Left lung (tissue), 10 donors: ENCODE data around the gene TEX10. TPM values are rescaled to one million over a fixed set of nuclear protein-coding genes. Genes with fewer than 3 reads are reported as not detected.

ENCODE experiments used
- ATAC-seq: fragments of 200-7000 bp; cut with Tn5 transposase; one replicate; pipeline ENCODE4 v1.9.1; 2020; ENCODE audit warnings: moderate library complexity
- DNase-seq, 4 donors: peaks; one replicate each; pipeline ENCODE4 v3.0.0-alpha.2; 2013 to 2020
- H3K27ac ChIP-seq, 2 donors: fragments of 200-600 bp; sonication (generic) in 1 of 2; one replicate each; pipeline versions ENCODE4 v1.5.0 to v1.8.0; 2020 to 2021
- H3K27me3 ChIP-seq, 2 donors: fragments of 200-600 bp; sonication (generic) in 1 of 2; one replicate each; pipeline versions ENCODE4 v1.5.0 to v1.8.0; 2020 to 2021
- H3K36me3 ChIP-seq, 2 donors: fragments of 200-600 bp; sonication (generic) in 1 of 2; one replicate each; pipeline versions ENCODE4 v1.5.0 to v1.8.0; 2020 to 2021
- H3K4me1 ChIP-seq, 2 donors: fragments of 200-600 bp; one replicate each; pipeline ENCODE4 v1.8.0; 2021
- H3K4me3 ChIP-seq, 2 donors: fragments of 200-600 bp; sonication (generic) in 1 of 2; one replicate each; pipeline versions ENCODE4 v1.5.0 to v1.8.0; 2020 to 2021; ENCODE audit warnings: mild to moderate bottlenecking in 1 of 2
- H3K9me3 ChIP-seq, 2 donors: fragments of 200-600 bp; sonication (generic) in 1 of 2; one replicate each; pipeline versions ENCODE4 v1.5.0 to v1.8.0; 2020 to 2021
- CTCF ChIP-seq, 2 donors: fragments of 200-600 bp; sonication (generic) in 1 of 2; IDR thresholded peaks; one replicate each; pipeline versions ENCODE4 v1.5.0 to v1.8.0; 2021; ENCODE audit warnings: antibody characterized with exemption in 2 of 2
- intact Hi-C, 2 donors: fragments of 100-400 bp; cut with DNase I; formaldehyde crosslinking; loops; one replicate each; pipeline versions ENCODE4 v1.11.2 to v1.14.2; 2022
- polyA plus RNA-seq, 6 donors: library from polyadenylated mRNA; unstranded; fragments of 120-200 nt; gene quantifications; one replicate each; pipeline ENCODE4 v1.2.1, GENCODE V29; 2013; ENCODE audit not compliant: insufficient read length in 6 of 6
- total RNA-seq, 2 donors: library from RNA; stranded (reverse); fragmentation: NEBNext Ultra II Directional; extraction: Animal tissue kit (Norgen Biotek cat#: 25700); gene quantifications; one replicate each; pipeline ENCODE4 v1.2.1, GENCODE V29; 2021
- donor health status: DM: no; HTN: yes; CAD: no.
- donor health status: DM: no; HTN: no; CAD: no.

TEX10 gene
- total and polyA plus RNA-seq, 8 donors = 10.5 to 46.8 (median 42.6) TPM

GRCh38 chr9:100290714-100291113, 62.0 kb downstream of the TEX10 start:
- Histone ChIP-seq H3K4me3 (no peak overlapping the region), H3K4me1 (no peaks in the 10 kb centered on the region), H3K27ac (no peak overlapping the region), H3K27me3 (no peaks in the 10 kb centered on the region), H3K36me3 (peaks cover 0 to 91% of the 10 kb centered on the region in 2 donors), H3K9me3 (peaks cover 0 to 6% of the 10 kb centered on the region in 2 donors)
- ATAC-seq = no peak
- no peak for TF ChIP-seq CTCF (IDR thresholded peaks at IDR 0.05)
- intact Hi-C loops = no loop called here
- DNase-seq = no peak

GRCh38 chr9:100287186-100287585, 65.6 kb downstream of the TEX10 start:
- Histone ChIP-seq H3K4me3 (no peak overlapping the region), H3K9me3 (peaks cover 0 to 6% of the 10 kb centered on the region in 2 donors), H3K4me1 (no peaks in the 10 kb centered on the region), H3K27me3 (no peaks in the 10 kb centered on the region), H3K36me3 (peaks cover 0 to 81% of the 10 kb centered on the region in 2 donors), H3K27ac (no peak overlapping the region)
- no peak for DNase-seq
- ATAC-seq = no peak
- TF ChIP-seq CTCF (IDR thresholded peaks at IDR 0.05) = no peak
- intact Hi-C loops = no loop called here

GRCh38 chr9:100286257-100286656, 66.5 kb downstream of the TEX10 start:
- TF ChIP-seq CTCF (IDR thresholded peaks at IDR 0.05) = no peak
- DNase-seq (no peak), ATAC-seq (no peak)
- no peaks in the 10 kb centered on the region for H3K27me3 ChIP-seq
- no peaks in the 10 kb centered on the region for H3K4me1 ChIP-seq
- H3K4me3 ChIP-seq = no peak overlapping the region
- peaks cover 0 to 6% of the 10 kb centered on the region in 2 donors for H3K9me3 ChIP-seq
- intact Hi-C loops = no loop called here
- no peak overlapping the region for H3K27ac ChIP-seq
- peaks cover 0 to 72% of the 10 kb centered on the region in 2 donors for H3K36me3 ChIP-seq

GRCh38 chr9:100285601-100286000, 67.1 kb downstream of the TEX10 start:
- Histone ChIP-seq H3K4me3 (no peak overlapping the region), H3K4me1 (no peaks in the 10 kb centered on the region), H3K27me3 (no peaks in the 10 kb centered on the region), H3K27ac (no peak overlapping the region), H3K36me3 (peaks cover 0 to 65% of the 10 kb centered on the region in 2 donors), H3K9me3 (peaks cover 0 to 6% of the 10 kb centered on the region in 2 donors)
- intact Hi-C loops = no loop called here
- ATAC-seq = no peak
- DNase-seq = no peak
- TF ChIP-seq CTCF (IDR thresholded peaks at IDR 0.05) = no peak

- H3K36me3 ChIP-seq = peaks cover 0 to 60% of the 10 kb centered on the region in 2 donors
- H3K27me3 ChIP-seq = no peaks in the 10 kb centered on the region
- H3K4me1 ChIP-seq = no peaks in the 10 kb centered on the region
- no peak for TF ChIP-seq CTCF (IDR thresholded peaks at IDR 0.05)
- no peak overlapping the region for H3K4me3 ChIP-seq
- ATAC-seq (no peak), DNase-seq (no peak)
- peaks cover 0 to 6% of the 10 kb centered on the region in 2 donors for H3K9me3 ChIP-seq
- H3K27ac ChIP-seq = no peak overlapping the region
- intact Hi-C loops = no loop called here
These were observed 67.7 kb downstream of the TEX10 start for GRCh38 chr9:100285080-100285479.
